ENCODE measurements around the gene GPR65. TPM values are rescaled to one million over a fixed set of nuclear protein-coding genes. Genes with fewer than 3 reads are reported as not detected.

The GPR65 gene
- total RNA-seq, 1 experiment from 2014 or later, result 0.09 TPM

DNA sequence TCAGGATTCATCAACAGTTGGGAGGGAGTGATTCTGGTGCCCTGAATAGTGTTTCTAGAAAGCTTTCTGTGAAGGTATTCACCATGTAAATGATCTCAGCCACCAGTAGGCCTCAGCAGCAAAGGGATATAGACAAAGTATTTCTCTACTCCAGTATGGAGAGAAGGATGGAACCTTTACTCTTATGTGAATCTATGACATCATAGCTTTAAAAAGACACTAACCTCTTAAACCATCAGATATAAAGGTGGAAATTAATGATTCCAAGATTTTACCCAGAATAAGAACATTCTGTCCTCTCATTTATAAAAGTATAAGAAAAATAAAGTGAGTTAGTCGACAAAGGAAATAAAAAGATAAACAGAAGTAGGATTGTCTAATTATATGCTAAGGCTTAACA is 4.6 kb downstream of the GPR65 start:
- no peak overlapping the region for H3K27ac Mint-ChIP-seq (ENCODE audit: unreplicated experiment)
- intact Hi-C loops (cut with micrococcal nuclease; ENCODE audit: unreplicated experiment), result no loop called here
- no peaks in the 10 kb centered on the region for H3K36me3 Mint-ChIP-seq (ENCODE audit: insufficient read depth, unreplicated experiment)
- no peak for DNase-seq
- no peaks in the 10 kb centered on the region for H3K4me1 Mint-ChIP-seq (ENCODE audit: low read depth, unreplicated experiment)
- BruUV-seq (replicated peaks), result no TSS peak
- no peak overlapping the region for H3K4me3 Mint-ChIP-seq (ENCODE audit: low read depth, unreplicated experiment)
- no peaks in the 10 kb centered on the region for H3K9me3 Mint-ChIP-seq (ENCODE audit: low read depth, unreplicated experiment)
- no peaks in the 10 kb centered on the region for H3K27me3 Mint-ChIP-seq (ENCODE audit: unreplicated experiment)
- TF ChIP-seq, protein P1, sequence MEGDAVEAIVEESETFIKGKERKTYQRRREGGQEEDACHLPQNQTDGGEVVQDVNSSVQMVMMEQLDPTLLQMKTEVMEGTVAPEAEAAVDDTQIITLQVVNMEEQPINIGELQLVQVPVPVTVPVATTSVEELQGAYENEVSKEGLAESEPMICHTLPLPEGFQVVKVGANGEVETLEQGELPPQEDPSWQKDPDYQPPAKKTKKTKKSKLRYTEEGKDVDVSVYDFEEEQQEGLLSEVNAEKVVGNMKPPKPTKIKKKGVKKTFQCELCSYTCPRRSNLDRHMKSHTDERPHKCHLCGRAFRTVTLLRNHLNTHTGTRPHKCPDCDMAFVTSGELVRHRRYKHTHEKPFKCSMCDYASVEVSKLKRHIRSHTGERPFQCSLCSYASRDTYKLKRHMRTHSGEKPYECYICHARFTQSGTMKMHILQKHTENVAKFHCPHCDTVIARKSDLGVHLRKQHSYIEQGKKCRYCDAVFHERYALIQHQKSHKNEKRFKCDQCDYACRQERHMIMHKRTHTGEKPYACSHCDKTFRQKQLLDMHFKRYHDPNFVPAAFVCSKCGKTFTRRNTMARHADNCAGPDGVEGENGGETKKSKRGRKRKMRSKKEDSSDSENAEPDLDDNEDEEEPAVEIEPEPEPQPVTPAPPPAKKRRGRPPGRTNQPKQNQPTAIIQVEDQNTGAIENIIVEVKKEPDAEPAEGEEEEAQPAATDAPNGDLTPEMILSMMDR (IDR thresholded peaks at IDR 0.05; ENCODE audit: unreplicated experiment), result no peak
- CTCF ChIA-PET, result no interaction called here

GRCh38 chr14:88010331-88010730 is 5.4 kb downstream of the GPR65 start:
- TF ChIP-seq, protein P1 (IDR thresholded peaks at IDR 0.05; ENCODE audit: unreplicated experiment), result no peak
- intact Hi-C loops (cut with micrococcal nuclease; ENCODE audit: unreplicated experiment), result loop anchor here (5.0 kb wide), 1 partner anchor 177 kb away; no protein-coding TSS in a partner anchor
- no TSS peak for BruUV-seq (replicated peaks)
- DNase-seq, result no peak
- Mint-ChIP-seq H3K4me3 (ENCODE audit: low read depth, unreplicated experiment) (no peak overlapping the region), H3K9me3 (ENCODE audit: low read depth, unreplicated experiment) (no peaks in the 10 kb centered on the region), H3K4me1 (ENCODE audit: low read depth, unreplicated experiment) (no peaks in the 10 kb centered on the region), H3K27me3 (ENCODE audit: unreplicated experiment) (no peaks in the 10 kb centered on the region), H3K36me3 (ENCODE audit: insufficient read depth, unreplicated experiment) (no peaks in the 10 kb centered on the region), H3K27ac (ENCODE audit: unreplicated experiment) (no peak overlapping the region)
- CTCF ChIA-PET, result no interaction called here

DNA sequence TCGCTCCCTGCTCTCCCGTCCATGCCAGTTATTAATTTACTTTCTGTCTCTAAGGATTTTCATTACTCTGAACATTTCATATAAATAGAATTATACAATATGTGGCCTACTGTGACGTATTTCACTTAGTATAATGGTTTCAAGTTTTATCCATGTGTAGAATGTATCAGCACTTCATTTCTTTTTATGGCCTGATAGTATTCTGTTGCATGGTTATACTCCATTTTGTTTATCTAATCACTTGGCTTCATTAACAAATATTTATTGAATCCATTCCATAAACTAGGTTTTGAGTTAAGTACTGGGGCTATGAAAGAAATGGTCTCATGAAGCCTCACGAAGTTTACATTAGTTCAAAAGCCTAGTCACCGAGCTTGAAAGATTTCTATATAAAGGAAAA is 7.6 kb downstream of the GPR65 start:
- TF ChIP-seq, protein P1 (IDR thresholded peaks at IDR 0.05; ENCODE audit: unreplicated experiment), result no peak
- BruUV-seq (replicated peaks), result no TSS peak
- Mint-ChIP-seq H3K9me3 (ENCODE audit: low read depth, unreplicated experiment) (no peaks in the 10 kb centered on the region), H3K4me3 (ENCODE audit: low read depth, unreplicated experiment) (no peak overlapping the region), H3K27ac (ENCODE audit: unreplicated experiment) (no peak overlapping the region), H3K36me3 (ENCODE audit: insufficient read depth, unreplicated experiment) (no peaks in the 10 kb centered on the region), H3K4me1 (ENCODE audit: low read depth, unreplicated experiment) (no peaks in the 10 kb centered on the region), H3K27me3 (ENCODE audit: unreplicated experiment) (no peaks in the 10 kb centered on the region)
- DNase-seq, result no peak
- CTCF ChIA-PET, result interaction anchor here (1.3 kb wide), 1 partner anchor 178 kb away, joined by 6 read pairs; no protein-coding TSS in a partner anchor
- intact Hi-C loops (cut with micrococcal nuclease; ENCODE audit: unreplicated experiment), result loop anchor here (2.0 to 5.0 kb wide), 3 partner anchors 116 to 368 kb away; no protein-coding TSS in a partner anchor

DNA sequence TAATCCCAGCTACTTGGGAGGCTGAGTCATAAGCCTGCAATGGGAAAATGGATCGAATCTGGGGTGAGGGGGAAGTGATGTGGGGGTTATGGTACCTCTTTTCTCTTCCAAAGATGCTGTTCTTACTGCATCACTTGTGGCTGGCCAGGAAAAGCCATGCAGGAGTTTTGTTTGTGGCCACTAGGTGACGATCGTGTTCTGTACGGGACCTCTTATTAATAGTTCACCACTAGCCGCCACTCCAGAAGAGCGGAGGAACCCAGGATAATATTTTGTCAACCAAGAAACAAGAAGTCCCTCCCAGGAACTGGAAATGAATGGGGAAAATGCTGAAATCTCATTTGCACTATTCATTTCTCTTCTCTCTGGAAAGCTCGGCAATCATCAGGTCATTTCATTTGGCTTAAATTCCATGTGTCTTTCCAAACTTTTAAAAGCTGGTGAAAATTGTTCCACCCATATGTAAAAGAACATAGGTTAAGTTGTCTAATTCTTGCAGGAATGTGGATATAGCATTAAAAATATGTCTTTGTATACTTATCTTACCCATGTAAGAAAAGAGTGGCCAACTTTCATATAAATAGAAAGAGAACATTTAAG is 8.9 kb downstream of the GPR65 start:
- Mint-ChIP-seq H3K36me3 (ENCODE audit: insufficient read depth, unreplicated experiment) (no peaks in the 10 kb centered on the region), H3K27me3 (ENCODE audit: unreplicated experiment) (no peaks in the 10 kb centered on the region), H3K4me3 (ENCODE audit: low read depth, unreplicated experiment) (no peak overlapping the region), H3K4me1 (ENCODE audit: low read depth, unreplicated experiment) (no peaks in the 10 kb centered on the region), H3K9me3 (ENCODE audit: low read depth, unreplicated experiment) (no peaks in the 10 kb centered on the region), H3K27ac (ENCODE audit: unreplicated experiment) (no peak overlapping the region)
- intact Hi-C loops (cut with micrococcal nuclease; ENCODE audit: unreplicated experiment), result loop anchor here (1.0 to 5.0 kb wide), 5 partner anchors 115 to 367 kb away; no protein-coding TSS in a partner anchor
- peak; percentile 72 for DNase-seq
- TF ChIP-seq, protein P1 (IDR thresholded peaks at IDR 0.05; ENCODE audit: unreplicated experiment), result peak; percentile 55
- CTCF ChIA-PET, result interaction anchor here (0.8 to 2.2 kb wide), 7 partner anchors 69 to 366 kb away, joined by 3 to 17 read pairs (median 5); no protein-coding TSS in a partner anchor
- no TSS peak for BruUV-seq (replicated peaks)
